Measurements from ENCODE around the gene LNP1. TPM values are rescaled to one million over a fixed set of nuclear protein-coding genes. Genes with fewer than 3 reads are reported as not detected.
"Not testable (repeated sequence)": the region's sequence is repeated elsewhere in the genome, so short reads cannot be mapped to it uniquely, and the experiment has no call there.

LNP1 gene
- total RNA-seq, result 6.3 TPM

DNA sequence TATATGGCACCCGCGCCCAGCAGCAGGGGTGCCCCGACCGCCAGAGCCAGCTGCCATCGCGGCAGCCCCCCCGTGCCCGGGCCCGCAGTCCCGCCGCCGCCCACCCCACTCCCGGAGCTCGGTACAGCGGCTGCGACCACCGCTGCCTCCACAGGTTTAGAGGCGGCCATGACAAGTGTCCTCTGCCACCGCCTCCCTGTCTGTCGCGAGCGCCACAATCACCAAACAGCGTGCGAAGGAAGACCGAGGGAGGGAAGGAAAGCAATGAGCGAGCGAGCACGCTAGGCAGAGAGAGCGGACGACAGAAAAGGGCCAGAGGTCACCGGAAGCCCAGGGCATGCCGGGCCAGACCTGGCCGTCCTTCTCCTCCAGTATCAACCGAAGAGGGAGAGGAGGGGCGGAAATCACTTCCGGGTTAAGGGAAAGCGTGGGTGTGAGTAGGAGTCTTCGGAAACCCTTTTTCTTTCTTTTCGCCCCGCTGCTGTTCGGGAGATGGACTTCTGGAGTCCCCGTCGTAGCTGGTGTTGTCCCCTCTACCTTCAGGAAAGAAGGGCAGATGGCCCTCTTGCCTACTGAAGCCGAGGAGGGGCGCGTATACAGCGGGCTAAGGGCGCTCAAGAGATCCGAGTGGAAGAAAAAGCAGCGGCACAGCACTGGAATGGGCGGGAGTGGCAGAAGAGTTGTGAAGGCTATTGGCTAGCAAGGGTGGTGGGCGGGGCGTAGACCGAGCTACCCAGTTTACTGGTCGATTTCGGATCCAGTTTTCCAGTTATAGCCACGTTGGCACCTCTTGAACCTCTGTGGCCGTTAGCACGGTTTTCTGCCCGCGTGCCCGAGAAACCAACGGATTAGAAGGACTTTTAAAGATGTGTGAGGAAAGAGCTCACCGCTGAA, at the start of gene LNP1, which contains the start of gene TOMM70:
Gene LNP1, plus strand, starts transcription at position 760 of the 894 bp plus-strand sequence. CDS start 28,191 bp downstream, outside the sequence.
Gene TOMM70, minus strand, starts transcription at position 310 of the 894 bp plus-strand sequence. Its CDS starts 140 bp downstream, at position 170.
- peak; percentile 99 for DNase-seq

- not testable (repeated sequence) for DNase-seq
Observed at GRCh38 chr3:100351770-100352169, 49.6 kb upstream of the LNP1 start.

DNA sequence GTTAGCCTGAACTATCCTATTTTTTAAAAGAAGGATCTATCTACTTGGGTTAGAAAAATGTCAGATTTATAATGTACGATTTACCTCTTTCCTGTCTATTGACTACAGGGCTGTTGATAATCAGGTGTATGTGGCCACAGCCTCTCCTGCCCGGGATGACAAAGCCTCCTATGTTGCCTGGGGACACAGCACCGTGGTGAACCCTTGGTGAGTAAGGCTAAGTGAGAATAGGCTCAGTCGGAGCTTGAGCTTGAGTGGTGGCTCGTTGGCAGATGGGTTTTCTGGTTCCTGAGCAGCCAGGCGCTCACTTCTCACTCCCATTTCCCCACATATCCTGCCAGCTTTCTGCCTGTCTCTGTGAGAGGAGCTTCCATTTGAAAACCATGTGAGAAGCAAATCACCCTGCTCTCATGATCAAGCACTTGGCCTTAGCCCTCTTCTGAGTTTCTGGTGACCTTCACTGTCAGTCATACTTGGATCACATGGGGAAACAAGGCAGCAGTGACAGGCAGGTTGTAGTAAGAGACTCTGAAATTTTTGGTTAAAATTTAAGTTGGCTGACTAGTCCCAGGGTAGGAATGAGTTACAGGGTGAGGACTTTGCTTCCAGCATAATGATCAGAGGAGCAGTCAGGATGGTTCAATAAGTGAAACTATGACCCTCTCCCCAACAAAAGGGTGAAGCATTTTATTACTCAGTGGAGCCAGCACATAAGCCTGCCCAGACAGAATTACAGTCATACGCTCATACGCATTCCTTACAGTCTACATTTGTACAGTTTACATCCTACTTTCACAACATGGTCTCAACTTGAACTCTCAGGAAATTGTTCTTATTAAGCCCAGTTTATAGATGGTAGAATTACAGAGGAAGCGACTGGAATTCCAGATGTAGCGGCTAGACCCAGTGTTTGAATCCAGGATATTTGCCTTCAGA, 48.8 kb upstream of the LNP1 start:
- no peak for DNase-seq

DNA sequence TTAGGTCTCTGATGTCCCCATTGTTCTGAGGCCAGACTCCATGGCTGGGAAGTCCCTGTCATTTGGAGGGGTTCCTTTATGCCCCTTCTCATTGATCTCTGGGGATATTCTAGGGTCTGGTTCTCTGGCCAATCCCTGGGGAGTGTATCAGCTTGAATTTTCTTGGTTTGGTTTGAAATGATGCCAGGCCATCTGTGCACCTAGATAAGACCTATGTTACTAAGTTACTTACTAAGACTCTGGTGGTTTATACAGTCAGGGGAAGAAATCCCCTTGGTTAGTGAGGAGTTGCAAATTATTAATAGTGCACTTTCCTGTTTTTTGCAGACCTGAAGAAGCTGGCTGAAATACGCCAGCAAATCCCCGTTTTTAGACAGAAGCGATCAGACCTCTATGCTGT, 46.5 kb upstream of the LNP1 start:
- no peak for DNase-seq

GRCh38 chr3:100358413-100358812, 42.9 kb upstream of the LNP1 start:
- no peak for DNase-seq

GRCh38 chr3:100359035-100359434, 42.3 kb upstream of the LNP1 start:
- no peak for DNase-seq

- DNase-seq, result no peak
Observed at GRCh38 chr3:100360757-100361496, 40.4 kb upstream of the LNP1 start.

- no peak for DNase-seq
Observed at GRCh38 chr3:100361897-100362296, 39.4 kb upstream of the LNP1 start.

DNA sequence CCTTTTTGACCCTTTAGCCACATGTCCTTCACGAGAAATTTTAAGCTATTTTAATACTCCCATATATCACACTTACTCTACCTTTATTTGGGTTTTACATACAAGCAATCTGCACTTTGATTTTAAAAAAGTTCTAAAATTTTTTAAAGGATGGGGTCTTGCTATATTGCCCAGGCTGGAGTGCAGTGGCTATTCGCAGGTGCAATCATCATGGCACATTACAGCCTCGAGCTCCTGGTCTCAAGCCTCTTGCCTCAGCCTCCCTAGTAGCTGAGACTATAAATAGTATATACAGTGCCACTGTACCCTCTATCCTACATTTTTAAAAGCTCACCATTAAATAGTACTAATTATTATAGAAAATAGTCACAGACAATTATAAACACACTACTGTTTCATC, 36.9 kb upstream of the LNP1 start:
- DNase-seq, result no peak

GRCh38 chr3:100366424-100366823, 34.9 kb upstream of the LNP1 start:
- no peak for DNase-seq

DNA sequence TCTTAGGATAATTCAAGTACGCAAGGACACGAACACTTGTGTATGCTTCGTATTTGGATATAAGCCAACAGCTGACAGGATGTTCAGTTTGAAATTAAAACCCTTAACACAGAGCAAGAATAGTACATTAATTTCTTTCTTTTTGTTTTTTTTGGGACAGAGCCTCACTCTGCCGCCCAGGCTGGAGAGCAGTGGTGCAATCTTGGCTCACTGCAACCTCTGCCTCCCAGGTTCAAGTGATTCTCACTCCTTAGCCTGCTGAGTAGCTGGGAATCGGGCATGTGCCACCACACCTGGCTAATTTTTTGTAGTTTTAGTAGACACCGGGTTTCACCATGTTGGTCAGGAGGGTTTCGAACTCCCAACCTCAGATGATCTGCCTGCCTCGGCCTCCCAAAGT, 32.9 kb upstream of the LNP1 start:
- no peak for DNase-seq

DNA sequence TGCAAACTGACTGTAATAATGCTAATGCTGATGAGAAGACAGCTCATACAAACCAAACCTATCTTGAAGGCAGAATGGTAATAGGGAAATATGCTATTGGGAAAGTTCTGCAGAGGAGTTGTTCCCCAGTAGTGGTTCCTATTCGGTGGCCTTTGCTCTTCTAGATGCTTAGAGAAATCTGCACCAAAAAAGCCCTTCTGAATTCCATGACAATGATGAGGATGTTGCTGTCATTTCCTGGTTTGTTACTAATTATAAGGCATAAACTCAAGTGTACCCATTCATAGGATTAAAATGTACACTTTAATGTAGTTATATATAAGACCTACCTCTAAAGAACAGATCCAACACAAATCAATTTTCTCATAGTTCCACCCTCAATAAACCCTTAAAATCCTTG, 30.6 kb upstream of the LNP1 start:
- no peak for DNase-seq

- no peak for DNase-seq
Observed at GRCh38 chr3:100374521-100374920, 26.8 kb upstream of the LNP1 start.

DNA sequence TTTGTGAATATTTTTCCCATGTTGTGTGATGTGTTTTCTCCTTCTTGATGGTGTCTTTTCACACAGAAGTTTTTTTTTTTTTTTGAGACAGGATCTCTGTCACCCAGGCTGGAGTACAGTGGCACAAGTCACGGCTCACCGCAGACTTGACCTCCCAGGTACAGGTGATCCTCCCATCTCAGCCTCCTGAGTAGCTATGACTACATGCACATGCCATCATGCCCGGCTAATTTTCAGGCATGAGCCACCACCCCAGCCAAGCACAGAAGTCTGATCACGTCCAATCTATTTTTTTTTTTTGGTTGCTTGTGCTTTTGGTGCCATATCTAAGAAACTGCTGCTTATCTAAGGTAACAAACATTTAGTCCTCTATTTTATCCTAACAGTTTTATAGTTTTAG, 25.0 kb upstream of the LNP1 start:
- DNase-seq, result no peak

- DNase-seq, result no peak
Observed at GRCh38 chr3:100384733-100385525, 16.4 kb upstream of the LNP1 start.

DNA sequence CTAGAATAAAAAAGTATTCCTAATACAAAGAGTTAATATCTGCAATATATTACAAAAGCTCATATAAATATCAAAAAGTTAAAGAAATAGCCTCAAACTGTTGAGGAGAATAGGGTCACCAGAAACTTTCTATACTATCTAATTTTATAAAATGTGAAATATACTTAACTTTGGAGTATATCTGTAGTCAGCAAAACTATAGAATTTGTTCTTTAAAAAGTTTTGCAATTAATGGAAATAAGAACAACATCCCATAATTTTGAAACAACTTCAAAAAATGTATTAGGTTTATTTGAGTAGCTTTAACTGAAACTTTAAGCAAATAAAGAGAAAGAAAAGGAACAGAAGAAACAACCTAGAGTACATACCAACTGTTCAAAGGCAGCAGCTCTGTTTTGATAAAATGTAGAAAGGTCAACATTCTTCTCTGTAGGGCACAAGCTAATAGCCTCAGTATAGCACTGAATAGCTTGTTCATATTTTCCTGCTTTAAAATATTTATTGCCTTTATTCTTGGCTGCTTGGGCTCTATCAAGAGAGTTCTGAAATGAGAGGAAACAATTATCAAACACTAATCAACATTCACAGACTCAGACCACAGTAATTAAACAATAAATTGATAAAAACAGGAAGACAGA, 14.8 kb upstream of the LNP1 start:
- DNase-seq, result no peak

- no peak for DNase-seq
Observed at GRCh38 chr3:100389025-100389424, 12.3 kb upstream of the LNP1 start.

DNA sequence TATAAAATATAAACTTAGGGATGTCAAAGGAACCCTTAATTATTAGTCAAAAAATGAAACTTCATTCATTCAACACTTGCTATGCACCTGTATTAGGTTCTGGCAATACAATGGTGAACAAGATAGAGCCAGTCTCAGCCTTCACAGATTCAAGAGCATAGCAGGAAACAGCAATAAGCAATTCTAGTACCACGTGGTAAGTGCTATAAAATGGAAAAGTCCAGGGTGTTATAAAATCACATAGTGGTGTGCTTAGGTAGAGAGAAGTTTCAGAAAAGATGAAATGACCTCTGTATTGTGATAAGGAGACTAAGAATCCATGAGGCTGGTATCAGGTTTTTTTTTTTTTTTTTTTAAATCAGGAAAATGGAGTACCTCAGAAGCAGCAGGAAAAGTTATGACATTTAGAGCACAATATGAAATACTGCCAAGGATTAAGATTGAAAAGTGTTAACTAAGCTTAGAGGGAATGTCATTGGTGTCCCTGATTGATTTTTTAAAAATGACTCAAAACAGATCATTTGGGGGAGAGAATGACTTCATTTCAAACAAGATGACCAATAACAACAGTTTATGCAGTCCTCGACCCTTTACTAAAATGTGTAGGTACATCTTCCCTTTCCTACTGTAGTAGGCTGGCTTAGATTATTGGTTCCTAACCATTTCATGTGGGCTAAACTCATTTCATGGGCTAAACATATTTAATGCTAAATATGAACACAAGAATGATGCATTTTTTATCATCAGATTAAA, 5.5 kb upstream of the LNP1 start:
- DNase-seq, result no peak

GRCh38 chr3:100396967-100397366, 4.4 kb upstream of the LNP1 start:
- DNase-seq, result no peak

Measured in tongue (tissue), 2 donors.